MM.1S (cell line): ENCODE results near the gene OBSCN.

Experiments
- DNase-seq: peaks from one replicate; pipeline ENCODE4 v3.0.0-alpha.2; 2015
- H2AFZ ChIP-seq: fragments of 300-600 bp; sonication (generic); 2 replicates; pipeline ENCODE4 v1.6.0; 2016; ENCODE audit warnings: antibody characterized with exemption, low read length
- H3F3A ChIP-seq: fragments of 300-600 bp; sonication (generic); 2 replicates; pipeline ENCODE4 v1.6.1; 2016; ENCODE audit warnings: mild to moderate bottlenecking, antibody characterized with exemption, low read length, moderate library complexity, mixed read lengths; ENCODE audit not compliant: insufficient read depth
- H3K27ac ChIP-seq: fragments of 300-600 bp; sonication (generic); 2 replicates; pipeline ENCODE4 v1.5.1; 2016; ENCODE audit warnings: mild to moderate bottlenecking, low read length
- H3K27me3 ChIP-seq: fragments of 300-600 bp; sonication (generic); replicated peaks from 2 replicates; pipeline ENCODE4 v1.6.0; 2016; ENCODE audit warnings: low read length; ENCODE audit not compliant: insufficient read depth
- H3K36me3 ChIP-seq: fragments of 300-600 bp; sonication (generic); replicated peaks from 2 replicates; pipeline ENCODE4 v1.6.1; 2016; ENCODE audit warnings: mild to moderate bottlenecking, low read length, mixed read lengths; ENCODE audit not compliant: insufficient read depth
- H3K4me1 ChIP-seq: fragments of 300-600 bp; sonication (generic); 2 replicates; pipeline ENCODE4 v1.6.1; 2016; ENCODE audit warnings: low read length, mixed read lengths
- H3K4me2 ChIP-seq: fragments of 300-600 bp; sonication (generic); 2 replicates; pipeline ENCODE4 v1.6.0; 2016; ENCODE audit warnings: low read depth, low read length
- H3K4me3 ChIP-seq: fragments of 300-600 bp; sonication (generic); 2 replicates; pipeline ENCODE4 v1.5.1; 2016; ENCODE audit warnings: low read length, mixed read lengths
- H3K79me2 ChIP-seq: fragments of 300-600 bp; sonication (generic); 2 replicates; pipeline ENCODE4 v1.6.1; 2016; ENCODE audit warnings: mixed run types, low read length, mixed read lengths
- H3K9ac ChIP-seq: fragments of 300-600 bp; sonication (generic); 2 replicates; pipeline ENCODE4 v1.6.1; 2016; ENCODE audit warnings: low read length, mixed read lengths
- H3K9me2 ChIP-seq: fragments of 300-600 bp; sonication (generic); replicated peaks from 2 replicates; pipeline ENCODE4 v1.6.1; 2016; ENCODE audit warnings: mild to moderate bottlenecking, low read length, mixed read lengths; ENCODE audit not compliant: insufficient read depth
- H3K9me3 ChIP-seq: fragments of 300-600 bp; sonication (generic); replicated peaks from 2 replicates; pipeline ENCODE4 v1.6.1; 2016; ENCODE audit warnings: mild to moderate bottlenecking, low read length, mixed read lengths; ENCODE audit not compliant: insufficient read depth
- H4K20me1 ChIP-seq: fragments of 300-600 bp; sonication (generic); 2 replicates; pipeline ENCODE4 v1.6.1; 2016; ENCODE audit warnings: mild to moderate bottlenecking, low read length, moderate library complexity, mixed read lengths; ENCODE audit not compliant: insufficient read depth
- CTCF ChIP-seq: fragments of 300-600 bp; sonication (generic); IDR thresholded peaks from 2 replicates; pipeline ENCODE4 v1.5.1; 2016; ENCODE audit warnings: antibody characterized with exemption, low read length, mixed read lengths
- EZH2 ChIP-seq: fragments of 300-600 bp; sonication (generic); optimal IDR thresholded peaks from 2 replicates; pipeline ENCODE3; 2017; ENCODE audit warnings: low read depth, mild to moderate bottlenecking, antibody characterized with exemption, low read length, mixed read lengths
- EZH2phosphoT487 ChIP-seq: fragments of 300-600 bp; sonication (generic); IDR thresholded peaks from 2 replicates; pipeline ENCODE4 v1.6.1; 2018; ENCODE audit warnings: antibody characterized with exemption, low read length

The OBSCN gene

GRCh38 chr1:228160201-228160761 lies 47.6 kb upstream of the OBSCN start:
- Histone ChIP-seq H3K36me3 (no peaks in the 10 kb centered on the region), H3K4me3 (no peak overlapping the region), H3K9me2 (no peaks in the 10 kb centered on the region), H3K27me3 (no peaks in the 10 kb centered on the region; the same call in 1 of the 2 replicates), H3K9me3 (no peaks in the 10 kb centered on the region), H3F3A (no peaks in the 10 kb centered on the region), H3K79me2 (no peaks in the 10 kb centered on the region), H2AFZ (no peak overlapping the region), H3K4me1 (no peaks in the 10 kb centered on the region), H4K20me1 (no peaks in the 10 kb centered on the region), H3K9ac (no peak overlapping the region), H3K4me2 (no peak overlapping the region), H3K27ac (no peak overlapping the region)
- TF ChIP-seq EZH2 = no peak
- TF ChIP-seq CTCF = no peak
- TF ChIP-seq EZH2phosphoT487 = no peak
- no peak for DNase-seq

GRCh38 chr1:228161362-228161761 lies 46.5 kb upstream of the OBSCN start:
- Histone ChIP-seq H2AFZ (no peak overlapping the region), H3K4me3 (no peak overlapping the region), H4K20me1 (no peaks in the 10 kb centered on the region), H3K4me1 (no peaks in the 10 kb centered on the region), H3K36me3 (no peaks in the 10 kb centered on the region), H3K27ac (no peak overlapping the region), H3K27me3 (no peaks in the 10 kb centered on the region; the same call in 1 of the 2 replicates), H3F3A (no peaks in the 10 kb centered on the region), H3K9ac (no peak overlapping the region), H3K79me2 (peaks cover 2% of the 10 kb centered on the region; the same call in 1 of the 2 replicates), H3K9me2 (no peaks in the 10 kb centered on the region), H3K4me2 (no peak overlapping the region), H3K9me3 (no peaks in the 10 kb centered on the region)
- TF ChIP-seq CTCF (no peak), EZH2 (no peak), EZH2phosphoT487 (no peak)
- DNase-seq = no peak

- no peaks in the 10 kb centered on the region for H3K9me3 ChIP-seq
- H3K27ac ChIP-seq = no peak overlapping the region
- H3F3A ChIP-seq = no peaks in the 10 kb centered on the region
- no peak for DNase-seq
- H3K4me2 ChIP-seq = no peak overlapping the region
- H3K9me2 ChIP-seq = no peaks in the 10 kb centered on the region
- H4K20me1 ChIP-seq = no peaks in the 10 kb centered on the region
- H3K27me3 ChIP-seq = no peaks in the 10 kb centered on the region; the same call in 1 of the 2 replicates
- no peak for TF ChIP-seq EZH2
- no peak for TF ChIP-seq CTCF
- no peak for TF ChIP-seq EZH2phosphoT487
- peaks cover 3% of the 10 kb centered on the region for H3K4me1 ChIP-seq
- no peak overlapping the region for H2AFZ ChIP-seq
- H3K9ac ChIP-seq = no peak overlapping the region
- H3K4me3 ChIP-seq = no peak overlapping the region
- peaks cover 7% of the 10 kb centered on the region for H3K79me2 ChIP-seq
- no peaks in the 10 kb centered on the region for H3K36me3 ChIP-seq
These were observed 46.0 kb upstream of the OBSCN start for GRCh38 chr1:228161866-228162265.
